T-helper 2 cell treated with Interferon-gamma antibody and Interleukin-4, amounts not matched to agents 5 μg/mL and 100 μg/mL, for 36 hours (primary cell): Measurements from ENCODE around the gene IRF4.
"Not testable (repeated sequence)": the region's sequence is repeated elsewhere in the genome, so short reads cannot be mapped to it uniquely, and the experiment has no call there.

Experiments
- DNase-seq: peaks from one replicate; pipeline ENCODE4 v3.0.0; 2021; ENCODE audit warnings: low spot score
- H3K27ac Mint-ChIP-seq: one replicate; pipeline ENCODE4 v1.8.0; 2021; ENCODE audit warnings: mild to moderate bottlenecking, mixed read lengths
- H3K27me3 Mint-ChIP-seq: one replicate; pipeline ENCODE4 v1.8.0; 2021; ENCODE audit warnings: low read depth, mixed read lengths
- H3K36me3 Mint-ChIP-seq: one replicate; pipeline ENCODE4 v1.8.0; 2021; ENCODE audit warnings: low read depth, mixed read lengths
- H3K4me1 Mint-ChIP-seq: one replicate; pipeline ENCODE4 v1.8.0; 2021; ENCODE audit warnings: low read depth, mixed read lengths
- H3K4me3 Mint-ChIP-seq: one replicate; pipeline ENCODE4 v1.8.0; 2022; ENCODE audit warnings: mild to moderate bottlenecking, moderate library complexity, mixed read lengths
- H3K9me3 Mint-ChIP-seq: one replicate; pipeline ENCODE4 v1.8.0; 2021; ENCODE audit warnings: mixed read lengths

Gene IRF4

GRCh38 chr6:366389-367297 is 24.9 kb upstream of the IRF4 start:
- H3K36me3 Mint-ChIP-seq, result no peaks in the 10 kb centered on the region
- no peak overlapping the region for H3K27ac Mint-ChIP-seq
- DNase-seq, result no peak
- H3K4me1 Mint-ChIP-seq, result no peaks in the 10 kb centered on the region
- H3K4me3 Mint-ChIP-seq, result no peak overlapping the region
- H3K9me3 Mint-ChIP-seq, result peaks cover 4% of the 10 kb centered on the region
- peaks cover 20% of the 10 kb centered on the region for H3K27me3 Mint-ChIP-seq

GRCh38 chr6:367298-367794 is 24.2 kb upstream of the IRF4 start:
- DNase-seq, result no peak
- H3K4me1 Mint-ChIP-seq, result no peaks in the 10 kb centered on the region
- no peaks in the 10 kb centered on the region for H3K36me3 Mint-ChIP-seq
- H3K27me3 Mint-ChIP-seq, result peaks cover 20% of the 10 kb centered on the region
- H3K27ac Mint-ChIP-seq, result no peak overlapping the region
- no peak overlapping the region for H3K4me3 Mint-ChIP-seq
- H3K9me3 Mint-ChIP-seq, result peaks cover 4% of the 10 kb centered on the region

GRCh38 chr6:367891-368630 is 23.5 kb upstream of the IRF4 start:
- Mint-ChIP-seq H3K4me1 (peaks cover 4% of the 10 kb centered on the region), H3K4me3 (no peak overlapping the region)

GRCh38 chr6:369559-370431 is 21.8 kb upstream of the IRF4 start:
- Mint-ChIP-seq H3K27ac (no peak overlapping the region), H3K36me3 (no peaks in the 10 kb centered on the region), H3K9me3 (peaks cover 4% of the 10 kb centered on the region), H3K4me3 (no peak overlapping the region), H3K27me3 (peaks cover 26% of the 10 kb centered on the region), H3K4me1 (peaks cover 4% of the 10 kb centered on the region)
- no peak for DNase-seq

More at GRCh38 chr6:367891-368630, 23.5 kb upstream of the IRF4 start:
- H3K27ac Mint-ChIP-seq, result no peak overlapping the region
- H3K27me3 Mint-ChIP-seq, result peaks cover 26% of the 10 kb centered on the region
- no peak for DNase-seq
- no peaks in the 10 kb centered on the region for H3K36me3 Mint-ChIP-seq
- H3K9me3 Mint-ChIP-seq, result peaks cover 4% of the 10 kb centered on the region

- DNase-seq, result no peak
- Mint-ChIP-seq H3K9me3 (peaks cover 4% of the 10 kb centered on the region), H3K36me3 (no peaks in the 10 kb centered on the region), H3K27me3 (peaks cover 28% of the 10 kb centered on the region), H3K27ac (no peak overlapping the region), H3K4me1 (peaks cover 4% of the 10 kb centered on the region), H3K4me3 (no peak overlapping the region)
These were observed 21.0 kb upstream of the IRF4 start for GRCh38 chr6:370555-370954.

- H3K27me3 Mint-ChIP-seq, result peaks cover 26% of the 10 kb centered on the region
- not testable (repeated sequence) for H3K36me3 Mint-ChIP-seq, H3K4me3 Mint-ChIP-seq
These were observed 19.7 kb upstream of the IRF4 start for GRCh38 chr6:371851-372250.

GRCh38 chr6:372336-372911 is 19.1 kb upstream of the IRF4 start:
- no peak overlapping the region for H3K27ac Mint-ChIP-seq
- peaks cover 9% of the 10 kb centered on the region for H3K4me1 Mint-ChIP-seq
- H3K9me3 Mint-ChIP-seq, result peaks cover 4% of the 10 kb centered on the region
- H3K4me3 Mint-ChIP-seq, result no peak overlapping the region
- H3K27me3 Mint-ChIP-seq, result peaks cover 26% of the 10 kb centered on the region
- H3K36me3 Mint-ChIP-seq, result no peaks in the 10 kb centered on the region
- DNase-seq, result no peak

More at GRCh38 chr6:371851-372250, 19.7 kb upstream of the IRF4 start:
- not testable (repeated sequence) for H3K9me3 Mint-ChIP-seq, H3K4me1 Mint-ChIP-seq, H3K27ac Mint-ChIP-seq, DNase-seq

- DNase-seq, result no peak
- Mint-ChIP-seq H3K36me3 (no peaks in the 10 kb centered on the region), H3K4me1 (peaks cover 9% of the 10 kb centered on the region), H3K9me3 (peaks cover 4% of the 10 kb centered on the region), H3K4me3 (no peak overlapping the region), H3K27ac (no peak overlapping the region), H3K27me3 (peaks cover 23% of the 10 kb centered on the region)
These were observed 18.5 kb upstream of the IRF4 start for GRCh38 chr6:373031-373430.

GRCh38 chr6:373773-374724 is 17.5 kb upstream of the IRF4 start:
- Mint-ChIP-seq H3K27me3 (peaks cover 22% of the 10 kb centered on the region), H3K4me1 (peaks cover 9% of the 10 kb centered on the region), H3K36me3 (no peaks in the 10 kb centered on the region), H3K9me3 (peaks cover 4% of the 10 kb centered on the region), H3K27ac (no peak overlapping the region), H3K4me3 (no peak overlapping the region)
- no peak for DNase-seq

GRCh38 chr6:374956-375355 is 16.6 kb upstream of the IRF4 start:
- H3K27ac Mint-ChIP-seq, result no peak overlapping the region
- peaks cover 19% of the 10 kb centered on the region for H3K27me3 Mint-ChIP-seq
- H3K4me1 Mint-ChIP-seq, result peaks cover 11% of the 10 kb centered on the region
- H3K9me3 Mint-ChIP-seq, result peaks cover 4% of the 10 kb centered on the region
- DNase-seq, result no peak
- no peaks in the 10 kb centered on the region for H3K36me3 Mint-ChIP-seq
- no peak overlapping the region for H3K4me3 Mint-ChIP-seq

GRCh38 chr6:376827-377640 is 14.5 kb upstream of the IRF4 start:
- Mint-ChIP-seq H3K4me1 (peaks cover 17% of the 10 kb centered on the region), H3K27me3 (peaks cover 19% of the 10 kb centered on the region), H3K4me3 (no peak overlapping the region)

GRCh38 chr6:377641-378020 is 13.9 kb upstream of the IRF4 start:
- not testable (repeated sequence) for H3K9me3 Mint-ChIP-seq, H3K4me3 Mint-ChIP-seq, DNase-seq, H3K27ac Mint-ChIP-seq, H3K36me3 Mint-ChIP-seq
- peaks cover 17% of the 10 kb centered on the region for H3K27me3 Mint-ChIP-seq
- H3K4me1 Mint-ChIP-seq, result peaks cover 15% of the 10 kb centered on the region

More at GRCh38 chr6:376827-377640, 14.5 kb upstream of the IRF4 start:
- DNase-seq, result no peak
- no peak overlapping the region for H3K27ac Mint-ChIP-seq
- H3K36me3 Mint-ChIP-seq, result no peaks in the 10 kb centered on the region
- no peaks in the 10 kb centered on the region for H3K9me3 Mint-ChIP-seq
